Measurements from ENCODE around the gene ZFYVE28. TPM values are rescaled to one million over a fixed set of nuclear protein-coding genes. Genes with fewer than 3 reads are reported as not detected.

Gene ZFYVE28
- total RNA-seq, 3 donors from 2014 or later (not counting 1 experiment from before 2014, with no cell fraction given) = 85.4 to 107 (median 104) TPM

GRCh38 chr4:2354118-2354517 is 64.3 kb downstream of the ZFYVE28 start:
- peak in 2 of 3 donors; percentile 51 to 63 for ATAC-seq
- intact Hi-C loops (cut with micrococcal nuclease) = loop anchor here (1.0 to 2.0 kb wide), 3 partner anchors 59 to 134 kb away; no protein-coding TSS in a partner anchor
- no peaks in the 10 kb centered on the region for H3K36me3 Mint-ChIP-seq

GRCh38 chr4:2353222-2354107 is 65.0 kb downstream of the ZFYVE28 start:
- no peaks in the 10 kb centered on the region for H3K27me3 ChIP-seq (ENCODE audit: control insufficient read depth, insufficient read depth, low read length)
- no peaks in the 10 kb centered on the region for H3K9me3 ChIP-seq (ENCODE audit: control insufficient read depth, insufficient read depth, low read length)
- H3K36me3 Mint-ChIP-seq = no peaks in the 10 kb centered on the region
- no peaks in the 10 kb centered on the region for H3K36me3 ChIP-seq (ENCODE audit: control insufficient read depth, insufficient read depth, low read length)
- intact Hi-C loops (cut with micrococcal nuclease) = loop anchor here (1.0 to 2.0 kb wide), 3 partner anchors 59 to 133 kb away; no protein-coding TSS in a partner anchor
- no peak overlapping the region for H3K4me3 ChIP-seq (ENCODE audit: low read length)
- 92% methylated on average over 30 of the region's 30 CpGs for WGBS (ENCODE audit: insufficient coverage)
- no peak for TF ChIP-seq CTCF (IDR thresholded peaks at IDR 0.05)
- no peak overlapping the region for H3K4me3 Mint-ChIP-seq
- DNase-seq (peak in 1 of 2 donors; percentile 13), ATAC-seq (no peak)
- H3K27ac ChIP-seq (ENCODE audit: low read length) = no peak overlapping the region
- peaks cover 17% of the 10 kb centered on the region for H3K4me1 ChIP-seq (ENCODE audit: control insufficient read depth, insufficient read depth, low read length)
- H3K9me3 Mint-ChIP-seq = no peaks in the 10 kb centered on the region
- H3K4me1 Mint-ChIP-seq = peaks cover 5 to 17% of the 10 kb centered on the region in 2 donors
- H3K27me3 Mint-ChIP-seq (ENCODE audit: low read depth in 2 of 2) = no peaks in the 10 kb centered on the region
- no peak overlapping the region for H3K27ac Mint-ChIP-seq

More at GRCh38 chr4:2354118-2354517, 64.3 kb downstream of the ZFYVE28 start:
- H3K4me3 Mint-ChIP-seq = no peak overlapping the region
- H3K9me3 Mint-ChIP-seq = no peaks in the 10 kb centered on the region
- Histone ChIP-seq H3K27me3 (ENCODE audit: control insufficient read depth, insufficient read depth, low read length) (no peaks in the 10 kb centered on the region), H3K4me3 (ENCODE audit: low read length) (no peak overlapping the region), H3K4me1 (ENCODE audit: control insufficient read depth, insufficient read depth, low read length) (peaks cover 17% of the 10 kb centered on the region), H3K9me3 (ENCODE audit: control insufficient read depth, insufficient read depth, low read length) (no peaks in the 10 kb centered on the region), H3K36me3 (ENCODE audit: control insufficient read depth, insufficient read depth, low read length) (no peaks in the 10 kb centered on the region), H3K27ac (ENCODE audit: low read length) (no peak overlapping the region)
- 52% methylated on average over 6 of the region's 6 CpGs for whole genome bisulfite sequencing (ENCODE audit: insufficient coverage)
- peak overlapping the region in 1 of 2 donors; percentile 80 for H3K27ac Mint-ChIP-seq
- H3K27me3 Mint-ChIP-seq (ENCODE audit: low read depth in 2 of 2) = no peaks in the 10 kb centered on the region
- peaks cover 5 to 12% of the 10 kb centered on the region in 2 donors for H3K4me1 Mint-ChIP-seq
- peak; percentile 31 for TF ChIP-seq CTCF (IDR thresholded peaks at IDR 0.05)
- peak in 1 of 2 donors; percentile 69 for DNase-seq

- no peaks in the 10 kb centered on the region for H3K9me3 Mint-ChIP-seq
- Histone ChIP-seq H3K9me3 (ENCODE audit: control insufficient read depth, insufficient read depth, low read length) (no peaks in the 10 kb centered on the region), H3K27me3 (ENCODE audit: control insufficient read depth, insufficient read depth, low read length) (no peaks in the 10 kb centered on the region), H3K36me3 (ENCODE audit: control insufficient read depth, insufficient read depth, low read length) (no peaks in the 10 kb centered on the region), H3K27ac (ENCODE audit: low read length) (no peak overlapping the region), H3K4me3 (ENCODE audit: low read length) (no peak overlapping the region), H3K4me1 (ENCODE audit: control insufficient read depth, insufficient read depth, low read length) (peaks cover 17% of the 10 kb centered on the region)
- no peaks in the 10 kb centered on the region for H3K27me3 Mint-ChIP-seq (ENCODE audit: low read depth in 2 of 2)
- intact Hi-C loops (cut with micrococcal nuclease) = no loop called here
- 91% methylated on average over 5 of the region's 5 CpGs for WGBS (ENCODE audit: insufficient coverage)
- H3K27ac Mint-ChIP-seq = no peak overlapping the region
- ATAC-seq (no peak), DNase-seq (peak in 1 of 2 donors; percentile 12)
- H3K4me1 Mint-ChIP-seq = peaks cover 5 to 19% of the 10 kb centered on the region in 2 donors
- no peaks in the 10 kb centered on the region for H3K36me3 Mint-ChIP-seq
- no peak for TF ChIP-seq CTCF (IDR thresholded peaks at IDR 0.05)
- no peak overlapping the region for H3K4me3 Mint-ChIP-seq
Observed at GRCh38 chr4:2352729-2353221, 65.7 kb downstream of the ZFYVE28 start.

All from natural killer cell (primary cell).